ENCODE results near the gene NT5DC1.

The NT5DC1 gene

GRCh38 chr6:116192786-116193185, 92.1 kb downstream of the NT5DC1 start:
- no peak for DNase-seq (ENCODE audit: low spot score)

GRCh38 chr6:116196841-116197240, 96.2 kb downstream of the NT5DC1 start:
- no peak for DNase-seq (ENCODE audit: low spot score)

DNA sequence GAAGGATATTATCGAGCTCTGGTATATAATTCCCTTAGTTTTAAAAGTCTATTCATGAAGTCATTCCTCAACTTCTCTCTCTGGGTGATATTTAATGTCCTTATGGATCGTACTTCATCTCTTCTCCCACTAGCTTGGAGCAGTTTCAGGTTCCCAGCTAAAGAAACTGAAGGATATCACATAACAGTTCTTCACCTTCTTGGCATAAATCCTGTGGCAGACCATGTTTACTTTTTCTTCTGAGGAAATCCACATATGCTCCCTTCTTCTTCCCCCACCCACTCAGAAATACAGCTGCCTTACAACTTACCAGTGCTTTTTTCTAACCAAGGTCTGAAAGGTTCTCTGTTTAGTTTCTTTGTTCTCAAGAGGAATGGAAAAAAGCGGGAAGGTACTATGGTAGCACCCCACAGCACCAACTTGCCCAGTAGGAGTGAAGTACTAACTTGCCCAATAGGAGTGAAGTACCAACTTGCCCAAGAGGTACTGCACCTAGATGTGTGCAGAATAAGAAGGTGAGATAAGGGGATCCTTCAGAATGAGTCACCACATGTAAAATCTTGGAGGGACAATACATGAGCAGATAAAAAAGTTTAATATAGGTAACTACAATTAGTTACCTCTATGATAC, 100.1 kb downstream of the NT5DC1 start:
- DNase-seq (ENCODE audit: low spot score): no peak

DNA sequence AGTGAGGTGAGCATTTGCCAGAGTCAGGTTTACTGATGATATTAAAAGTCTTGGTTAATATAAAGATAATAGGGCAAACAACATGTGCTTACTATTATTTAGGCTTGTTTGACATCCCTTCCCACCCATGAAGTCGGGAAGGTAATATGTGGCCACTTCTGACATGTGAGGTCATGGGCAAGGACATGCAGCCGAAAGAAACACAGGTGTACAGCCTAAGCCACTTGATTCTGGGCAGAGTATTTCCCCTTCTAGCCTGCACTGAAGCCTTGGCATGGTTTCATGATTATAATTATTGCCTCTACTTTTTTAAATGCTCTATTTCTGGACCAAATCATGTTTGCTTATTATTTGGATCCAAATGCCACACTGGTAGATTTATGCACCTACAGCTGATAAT, 100.9 kb downstream of the NT5DC1 start:
- DNase-seq (ENCODE audit: low spot score): no peak

DNA sequence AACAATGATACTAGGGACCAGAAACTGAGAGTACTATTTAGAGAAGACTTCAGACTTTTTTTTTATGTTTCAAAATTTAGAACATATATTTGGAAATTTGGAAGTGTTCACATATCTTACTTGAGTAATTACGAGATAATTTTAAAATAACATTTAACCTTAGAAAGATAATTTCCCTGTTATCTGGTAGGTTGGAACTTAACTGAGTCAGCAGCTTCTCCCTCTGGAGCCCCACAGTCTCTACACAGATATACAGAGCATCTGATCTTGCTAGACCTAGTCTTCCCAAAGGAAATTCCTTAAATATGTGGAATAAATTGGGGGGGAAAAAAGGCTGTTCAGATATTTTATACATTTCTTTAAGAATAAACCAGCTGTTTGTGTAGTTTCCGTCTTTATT, 104.6 kb downstream of the NT5DC1 start:
- DNase-seq (ENCODE audit: low spot score): no peak

- DNase-seq (ENCODE audit: low spot score): no peak
Measured at GRCh38 chr6:116206231-116206903, 105.7 kb downstream of the NT5DC1 start.

DNA sequence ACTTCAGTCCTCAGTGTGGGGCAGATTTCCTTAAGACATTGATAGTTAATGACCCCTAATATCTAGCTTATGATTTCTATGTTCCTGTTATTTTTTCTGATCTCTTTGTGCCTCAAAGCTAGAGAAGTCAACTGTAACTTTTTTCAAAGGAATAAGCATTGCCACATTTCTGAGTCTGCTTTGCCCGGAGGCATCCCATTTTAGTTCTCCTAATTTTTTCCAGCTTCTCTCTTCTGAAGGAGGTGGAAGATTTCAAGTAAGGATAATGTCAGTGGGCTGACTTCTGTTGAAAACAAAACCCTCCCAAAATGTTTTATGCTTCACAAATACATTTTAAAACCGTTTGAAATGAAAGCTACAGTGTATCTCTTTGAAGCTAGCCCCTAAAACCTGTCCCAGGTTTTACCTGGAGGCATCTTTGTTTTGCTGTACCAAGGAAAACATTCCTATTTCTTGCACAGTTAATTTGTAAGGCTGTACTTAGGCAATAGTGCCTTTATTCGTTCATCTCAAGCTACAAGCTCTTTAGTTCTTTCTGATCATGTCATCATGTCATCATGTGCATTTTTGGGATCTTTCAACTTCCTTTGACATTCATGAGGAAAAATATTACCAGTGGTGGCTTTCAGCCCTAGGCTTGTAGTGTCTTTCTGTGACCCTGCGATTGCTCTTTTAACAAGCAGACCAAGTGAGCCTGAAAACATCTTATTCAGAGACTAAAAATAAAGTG, 107.6 kb downstream of the NT5DC1 start:
- DNase-seq (ENCODE audit: low spot score): no peak

DNA sequence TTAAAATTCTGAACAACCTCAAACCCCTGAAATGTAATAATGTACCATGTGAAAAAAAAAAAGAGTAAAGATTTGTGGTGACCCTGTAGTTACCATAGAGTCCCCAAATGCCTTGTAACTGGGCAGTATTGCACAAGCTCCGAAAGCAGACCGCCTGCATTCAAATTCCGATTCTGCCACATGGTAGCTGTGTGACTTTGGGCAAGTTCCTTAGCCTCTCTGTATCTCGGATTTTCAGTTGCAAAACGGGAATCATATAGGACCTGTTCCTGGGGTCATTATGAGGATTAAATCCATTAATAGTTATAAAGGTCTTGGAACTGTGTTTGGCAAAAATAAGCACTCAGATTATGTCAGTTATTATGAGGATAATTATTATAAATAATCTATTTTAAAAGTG, 109.7 kb downstream of the NT5DC1 start:
- DNase-seq (ENCODE audit: low spot score): no peak

DNA sequence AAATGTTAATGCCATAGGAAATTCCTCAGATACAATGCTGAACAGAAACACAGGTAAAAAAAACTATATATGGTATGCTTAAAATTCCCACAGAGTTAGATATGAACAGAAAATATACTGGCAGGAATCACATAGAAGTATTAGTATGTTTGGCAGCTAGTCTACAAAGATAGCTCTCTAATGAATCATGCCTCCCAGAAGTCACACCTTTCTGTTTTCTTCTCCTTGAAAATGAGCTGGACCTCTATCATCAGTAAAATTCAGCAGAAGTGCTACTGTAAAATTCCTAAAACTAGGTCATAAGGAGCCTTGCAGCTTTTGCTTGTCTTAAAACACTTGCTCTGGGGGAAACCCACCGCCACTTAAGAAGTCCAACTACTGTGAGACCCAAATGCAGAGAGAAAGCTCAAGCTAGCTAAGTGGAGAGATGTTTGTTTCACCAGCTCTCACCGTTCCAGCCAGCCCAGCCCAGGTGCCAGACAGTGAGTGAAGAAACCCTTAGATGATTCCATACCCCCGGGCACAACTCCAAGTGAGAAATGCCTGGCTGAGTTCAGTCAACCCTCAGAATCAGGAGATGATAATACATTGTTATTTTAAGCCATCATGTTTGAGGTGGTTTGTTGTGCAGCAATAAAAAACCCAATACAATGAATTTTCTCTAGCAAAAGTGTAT, 110.2 kb downstream of the NT5DC1 start:
- peak; percentile 13 for DNase-seq (ENCODE audit: low spot score)

DNA sequence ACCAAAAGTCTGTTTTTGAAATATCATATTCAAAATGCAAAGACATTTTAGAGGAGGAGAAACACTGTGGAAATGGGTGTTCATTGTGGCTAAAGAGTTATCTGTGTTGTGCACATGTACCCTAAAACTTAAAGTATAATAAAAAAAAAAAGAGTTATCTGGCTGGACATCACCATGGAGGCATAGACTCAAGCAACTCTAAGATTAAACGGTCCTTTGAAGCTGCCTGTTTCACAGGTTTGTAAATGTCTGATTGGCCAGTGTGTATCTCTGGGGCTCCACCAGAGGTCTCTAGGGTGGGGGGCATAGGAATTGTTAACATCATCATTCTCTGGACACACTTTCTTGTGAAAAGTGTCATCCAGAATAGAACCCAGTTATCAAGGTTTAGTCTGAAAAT, 114.0 kb downstream of the NT5DC1 start:
- DNase-seq (ENCODE audit: low spot score): no peak

DNA sequence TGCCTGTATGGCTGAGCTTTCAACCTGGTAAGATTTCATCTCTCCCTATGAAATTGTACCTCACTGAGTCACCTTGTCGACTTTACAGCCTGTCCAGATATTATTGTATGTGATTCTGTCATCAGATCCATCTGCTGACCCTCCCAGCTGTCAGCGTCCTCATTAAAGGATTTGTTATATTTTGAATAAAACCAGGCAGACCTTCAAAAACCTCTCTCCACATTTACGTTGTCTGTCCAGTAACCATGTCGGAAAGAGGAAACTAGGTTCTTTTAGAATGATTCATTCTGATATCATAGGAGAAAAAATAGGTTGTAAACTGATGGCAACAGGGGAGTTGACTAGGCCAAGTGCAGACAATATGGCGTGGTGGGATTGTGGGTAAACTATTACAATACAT, 114.8 kb downstream of the NT5DC1 start:
- no peak for DNase-seq (ENCODE audit: low spot score)

- DNase-seq (ENCODE audit: low spot score): peak; percentile 23
Measured at GRCh38 chr6:116217069-116217468, 116.4 kb downstream of the NT5DC1 start.

- DNase-seq (ENCODE audit: low spot score): no peak
Measured at GRCh38 chr6:116218172-116218633, 117.5 kb downstream of the NT5DC1 start.

GRCh38 chr6:116218866-116219265, 118.2 kb downstream of the NT5DC1 start:
- DNase-seq (ENCODE audit: low spot score): no peak

GRCh38 chr6:116221067-116221466, 120.4 kb downstream of the NT5DC1 start:
- DNase-seq (ENCODE audit: low spot score): no peak

GRCh38 chr6:116221911-116222310, 121.3 kb downstream of the NT5DC1 start:
- DNase-seq (ENCODE audit: low spot score): no peak

GRCh38 chr6:116223355-116223754, 122.7 kb downstream of the NT5DC1 start:
- no peak for DNase-seq (ENCODE audit: low spot score)

GRCh38 chr6:116229287-116229913, 128.7 kb downstream of the NT5DC1 start:
- DNase-seq (ENCODE audit: low spot score): peak; percentile 50

DNA sequence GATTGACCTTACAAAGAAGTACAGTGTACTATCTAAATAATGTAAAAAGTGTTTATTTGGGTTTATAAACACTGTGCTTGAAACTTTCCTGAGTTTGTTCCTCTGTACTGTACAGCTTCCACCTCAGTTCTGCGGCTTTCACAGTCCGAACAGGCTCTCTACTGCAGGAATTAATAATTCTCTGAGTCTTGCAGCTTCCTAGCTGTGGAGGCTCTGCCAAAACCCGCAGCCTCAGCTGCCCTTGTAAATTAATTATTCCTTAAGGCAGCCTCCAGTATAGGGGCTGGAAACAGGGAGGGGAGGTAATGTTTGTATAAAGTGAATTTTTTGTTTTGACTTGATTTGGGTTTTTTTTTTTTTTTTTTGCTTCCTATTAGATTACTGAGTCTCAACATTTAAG, 134.0 kb downstream of the NT5DC1 start:
- no peak for DNase-seq (ENCODE audit: low spot score)

GRCh38 chr6:116238083-116238482, 137.4 kb downstream of the NT5DC1 start:
- peak; percentile 15 for DNase-seq (ENCODE audit: low spot score)

- DNase-seq (ENCODE audit: low spot score): no peak
Measured at GRCh38 chr6:116239256-116239655, 138.6 kb downstream of the NT5DC1 start.

GRCh38 chr6:116239856-116240255, 139.2 kb downstream of the NT5DC1 start:
- DNase-seq (ENCODE audit: low spot score): no peak

All from AG08396 (cell line).